Fibroblast of lung (primary cell): ENCODE measurements around the gene HPGDS. TPM values are rescaled to one million over a fixed set of nuclear protein-coding genes. Genes with fewer than 3 reads are reported as not detected.
"Not testable (repeated sequence)": the region's sequence is repeated elsewhere in the genome, so short reads cannot be mapped to it uniquely, and the experiment has no call there.

Source experiments
- DNase-seq, 2 donors: peaks; one replicate each; pipeline versions ENCODE4 v3.0.0 to v3.0.0-alpha.2; 2010; ENCODE audit warnings: low read depth in 2 of 2
- H2AFZ ChIP-seq: 2 replicates; pipeline ENCODE4 v1.5.1; 2012; ENCODE audit warnings: low read length, control low read depth, inconsistent platforms
- H3K27ac ChIP-seq: 2 replicates; pipeline ENCODE4 v1.5.1; 2011; ENCODE audit warnings: low read length, control low read depth; ENCODE audit not compliant: insufficient read depth
- H3K27me3 ChIP-seq: 2 replicates; pipeline ENCODE4 v1.5.1; 2011; ENCODE audit warnings: mild to moderate bottlenecking, low read length; ENCODE audit not compliant: control insufficient read depth, insufficient read depth
- H3K36me3 ChIP-seq: 2 replicates; pipeline ENCODE4 v1.5.1; 2011; ENCODE audit warnings: low read length; ENCODE audit not compliant: control insufficient read depth, insufficient read depth
- H3K4me1 ChIP-seq: 2 replicates; pipeline ENCODE4 v1.5.1; 2011; ENCODE audit warnings: low read length; ENCODE audit not compliant: control insufficient read depth, insufficient read depth; ENCODE audit errors: extremely low read depth
- H3K4me2 ChIP-seq: 2 replicates; pipeline ENCODE4 v1.5.1; 2011; ENCODE audit warnings: low read length, control low read depth; ENCODE audit not compliant: insufficient read depth; ENCODE audit errors: extremely low read depth
- H3K4me3 ChIP-seq, 4 experiments: fragments of 200-600 bp in 1 of 4; sonication (generic) in 1 of 4; replicated peaks in 1 of 4; 2 replicates each; pipeline ENCODE4 v1.5.1; 2011 to 2016; ENCODE audit warnings: low read length in 4 of 4, low read depth in 3 of 4, mild to moderate bottlenecking in 3 of 4, control low read depth in 2 of 4, inconsistent platforms in 1 of 4, mixed read lengths in 1 of 4; ENCODE audit not compliant: insufficient read depth in 1 of 4; ENCODE audit errors: control extremely low read depth in 1 of 4
- H3K79me2 ChIP-seq: 2 replicates; pipeline ENCODE4 v1.5.1; 2012; ENCODE audit warnings: mild to moderate bottlenecking, low read length, inconsistent platforms; ENCODE audit not compliant: control insufficient read depth, insufficient read depth
- H3K9ac ChIP-seq: 2 replicates; pipeline ENCODE4 v1.5.1; 2011; ENCODE audit warnings: mild to moderate bottlenecking, low read length, control low read depth; ENCODE audit not compliant: insufficient read depth
- H3K9me3 ChIP-seq: 2 replicates; pipeline ENCODE4 v1.5.1; 2012; ENCODE audit warnings: low read depth, low read length; ENCODE audit not compliant: control insufficient read depth, insufficient read depth
- H4K20me1 ChIP-seq: 2 replicates; pipeline ENCODE4 v1.5.1; 2011; ENCODE audit warnings: low read length; ENCODE audit not compliant: control insufficient read depth, insufficient read depth; ENCODE audit errors: extremely low read depth
- CTCF ChIP-seq, 2 donors: IDR thresholded peaks in 1 of 2; conservative IDR thresholded peaks in 1 of 2; 1 replicate in 1 of 2; 2 replicates in 1 of 2; pipeline ENCODE4 v1.5.1; 2011 to 2012; ENCODE audit warnings: low read length in 2 of 2, control low read depth in 1 of 2, inconsistent platforms in 1 of 2, low read depth in 1 of 2, mild to moderate bottlenecking in 1 of 2
- EZH2 ChIP-seq: IDR thresholded peaks from 2 replicates; pipeline ENCODE4 v1.5.1; 2012; ENCODE audit warnings: low read length, control low read depth, mild to moderate bottlenecking; ENCODE audit errors: missing control alignments
- polyA minus RNA-seq: library from RNA; depleted of rRNA, polyadenylated mRNA; stranded (reverse); fragments of >200 nt; gene quantifications from 2 replicates; pipeline ENCODE4 v1.2.3, GENCODE V29; 2011; ENCODE audit warnings: low replicate concordance
- polyA plus RNA-seq, 2 donors: library from polyadenylated mRNA; depleted of rRNA in 1 of 2; stranded (reverse) in 1 of 2; unstranded in 1 of 2; fragments of >200 nt; gene quantifications; 2 replicates each; pipeline ENCODE4 v1.2.1, GENCODE V29; 2011 to 2012; ENCODE audit warnings: missing spikeins in 1 of 2
- total RNA-seq: library from RNA; depleted of rRNA; stranded (reverse); fragments of >200 nt; gene quantifications from 2 replicates; pipeline ENCODE4 v1.2.1, GENCODE V29; 2014

HPGDS gene
- total RNA-seq = not detected in 2 replicates
- not detected in 2 replicates for polyA plus RNA-seq
- polyA plus RNA-seq (2012) = not detected in 2 replicates
- not detected in 2 replicates for polyA minus RNA-seq

- TF ChIP-seq EZH2 (no peak), CTCF (conservative IDR thresholded peaks at IDR 0.05 in 1 of 2, IDR thresholded peaks at IDR 0.05 in 1 of 2; ENCODE audit: low read depth in 1 of 2, low read length in 2 of 2) (no peak)
- no peak within 1 kb of the TSS for H2AFZ ChIP-seq
Measured at GRCh38 chr4:94342694-94343093, at the start of gene HPGDS. Gene HPGDS, minus strand, starts transcription at chr4:94342836. Its CDS starts 8,207 bp downstream, at chr4:94334629.

GRCh38 chr4:94390804-94391410 is 48.3 kb upstream of the HPGDS start:
- Histone ChIP-seq H3K4me2 (no peak overlapping the region), H3K27me3 (no peaks in the 10 kb centered on the region), H3K4me3 (no peak overlapping the region), H3K9me3 (no peaks in the 10 kb centered on the region), H3K27ac (no peak overlapping the region), H3K79me2 (no peaks in the 10 kb centered on the region), H2AFZ (no peak overlapping the region), H3K36me3 (no peaks in the 10 kb centered on the region), H3K9ac (no peak overlapping the region), H4K20me1 (no peaks in the 10 kb centered on the region), H3K4me1 (no peaks in the 10 kb centered on the region)
- peak in 1 of 2 donors; percentile 19 for DNase-seq
- TF ChIP-seq EZH2 (no peak), CTCF (conservative IDR thresholded peaks at IDR 0.05 in 1 of 2, IDR thresholded peaks at IDR 0.05 in 1 of 2; ENCODE audit: low read depth in 1 of 2, low read length in 2 of 2) (peak; percentile 51 to 61)

More at GRCh38 chr4:94342694-94343093, at the start of gene HPGDS:
- H3K27ac ChIP-seq = no peak within 1 kb of the TSS
- no peaks in the 10 kb centered on the region for H4K20me1 ChIP-seq
- no peaks in the 10 kb centered on the region for H3K9me3 ChIP-seq
- H3K4me3 ChIP-seq = no peak within 1 kb of the TSS
- no peaks in the 10 kb centered on the region for H3K79me2 ChIP-seq
- no peak for DNase-seq
- no peaks in the 10 kb centered on the region for H3K4me1 ChIP-seq
- H3K36me3 ChIP-seq = no peaks in the 10 kb centered on the region
- no peak within 1 kb of the TSS for H3K4me2 ChIP-seq
- H3K9ac ChIP-seq = no peak within 1 kb of the TSS
- no peaks in the 10 kb centered on the region for H3K27me3 ChIP-seq

- no peaks in the 10 kb centered on the region for H3K36me3 ChIP-seq
- no peak overlapping the region for H3K4me3 ChIP-seq
- no peaks in the 10 kb centered on the region for H3K4me1 ChIP-seq
- no peaks in the 10 kb centered on the region for H3K27me3 ChIP-seq
- H2AFZ ChIP-seq = no peak overlapping the region
- no peaks in the 10 kb centered on the region for H3K79me2 ChIP-seq
- no peak overlapping the region for H3K4me2 ChIP-seq
- no peak for DNase-seq
- no peaks in the 10 kb centered on the region for H4K20me1 ChIP-seq
- TF ChIP-seq EZH2 (no peak), CTCF (conservative IDR thresholded peaks at IDR 0.05 in 1 of 2, IDR thresholded peaks at IDR 0.05 in 1 of 2; ENCODE audit: low read depth in 1 of 2, low read length in 2 of 2) (no peak)
- no peaks in the 10 kb centered on the region for H3K9me3 ChIP-seq
- H3K27ac ChIP-seq = no peak overlapping the region
- no peak overlapping the region for H3K9ac ChIP-seq
Measured at GRCh38 chr4:94389595-94390267, 47.1 kb upstream of the HPGDS start.

GRCh38 chr4:94387965-94388364 is 45.3 kb upstream of the HPGDS start:
- H4K20me1 ChIP-seq, H3K9me3 ChIP-seq, DNase-seq, H3K27me3 ChIP-seq, H3K4me1 ChIP-seq, H3K79me2 ChIP-seq, H3K4me2 ChIP-seq, H2AFZ ChIP-seq, H3K9ac ChIP-seq, H3K27ac ChIP-seq, H3K4me3 ChIP-seq, H3K36me3 ChIP-seq: not testable (repeated sequence)
